NCI-H345 treated with DMSO at 0.1 percent for 48 hours (cell line): ENCODE measurements around the gene ATP6V0C.

Source experiments
- DNase-seq: peaks from one replicate; lab custom pipeline; 2025; ENCODE audit not compliant: unreplicated experiment; lab: John Stamatoyannopoulos, UW

The ATP6V0C gene

DNA sequence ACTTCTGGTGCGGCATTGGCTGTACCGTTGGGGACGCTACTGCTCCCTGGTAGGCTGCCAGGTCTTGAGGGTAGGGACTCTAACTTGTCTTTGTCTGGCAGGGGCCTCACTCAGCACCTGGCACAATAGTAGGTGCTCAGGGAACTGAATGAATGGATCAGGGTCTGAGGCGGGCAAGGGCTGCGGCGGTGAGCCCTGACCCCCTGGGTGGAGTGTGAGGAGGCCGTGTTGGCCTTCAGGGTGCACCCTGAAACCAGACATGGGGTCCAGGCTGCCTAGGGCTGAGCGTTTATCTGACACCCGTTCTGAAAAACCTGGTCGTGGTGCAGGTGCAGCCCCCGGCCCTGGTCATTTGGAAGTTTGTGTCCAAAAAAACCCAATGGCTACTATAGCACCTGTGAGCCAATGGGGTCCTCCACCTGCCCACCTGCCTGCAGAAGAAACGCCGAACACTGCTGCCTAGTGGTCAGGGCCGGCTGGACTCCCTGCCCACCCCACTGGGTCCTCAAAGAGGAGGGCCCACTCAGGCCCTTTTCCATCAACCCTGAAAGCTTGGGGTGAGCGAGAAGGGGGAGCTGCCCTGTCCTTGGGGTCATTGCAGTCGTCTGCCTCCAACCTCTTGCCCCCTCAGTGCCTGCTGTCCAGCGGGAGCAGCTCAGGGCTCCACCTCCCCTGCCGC, 4.9 kb upstream of the ATP6V0C start:
- DNase-seq = no peak

DNA sequence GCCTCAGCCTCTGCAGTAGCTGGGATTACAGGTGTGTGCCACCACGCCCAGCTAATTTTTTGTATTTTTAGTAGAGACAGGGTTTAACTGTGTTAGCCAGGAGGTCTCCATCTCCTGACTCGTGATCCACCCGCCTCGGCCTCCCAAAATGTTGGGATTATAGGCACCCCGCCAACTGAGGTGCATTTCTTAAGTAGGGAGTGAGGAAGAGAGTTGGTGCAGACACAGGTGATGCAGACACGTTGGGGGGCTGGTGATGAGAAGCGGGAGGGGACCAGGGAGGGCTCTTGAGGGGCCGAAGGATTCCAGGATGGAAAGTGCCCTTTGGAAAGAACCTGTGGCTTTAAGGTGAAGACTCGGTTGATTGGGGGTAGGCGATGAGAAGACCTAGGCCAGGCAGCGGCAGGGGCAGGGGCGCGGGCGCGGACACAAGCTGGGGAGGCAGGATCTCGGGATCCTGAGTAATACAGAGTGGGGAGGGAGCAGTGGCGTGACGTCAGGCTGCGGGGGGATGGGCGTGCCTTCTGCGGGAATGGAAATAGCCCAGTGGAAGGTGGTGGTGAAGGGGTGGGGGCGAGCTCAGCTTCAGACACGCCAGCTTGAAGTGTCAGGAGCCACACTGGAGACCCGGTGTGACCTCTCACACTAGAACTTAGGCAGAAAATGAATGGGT, 2.5 kb upstream of the ATP6V0C start:
- no peak for DNase-seq

DNA sequence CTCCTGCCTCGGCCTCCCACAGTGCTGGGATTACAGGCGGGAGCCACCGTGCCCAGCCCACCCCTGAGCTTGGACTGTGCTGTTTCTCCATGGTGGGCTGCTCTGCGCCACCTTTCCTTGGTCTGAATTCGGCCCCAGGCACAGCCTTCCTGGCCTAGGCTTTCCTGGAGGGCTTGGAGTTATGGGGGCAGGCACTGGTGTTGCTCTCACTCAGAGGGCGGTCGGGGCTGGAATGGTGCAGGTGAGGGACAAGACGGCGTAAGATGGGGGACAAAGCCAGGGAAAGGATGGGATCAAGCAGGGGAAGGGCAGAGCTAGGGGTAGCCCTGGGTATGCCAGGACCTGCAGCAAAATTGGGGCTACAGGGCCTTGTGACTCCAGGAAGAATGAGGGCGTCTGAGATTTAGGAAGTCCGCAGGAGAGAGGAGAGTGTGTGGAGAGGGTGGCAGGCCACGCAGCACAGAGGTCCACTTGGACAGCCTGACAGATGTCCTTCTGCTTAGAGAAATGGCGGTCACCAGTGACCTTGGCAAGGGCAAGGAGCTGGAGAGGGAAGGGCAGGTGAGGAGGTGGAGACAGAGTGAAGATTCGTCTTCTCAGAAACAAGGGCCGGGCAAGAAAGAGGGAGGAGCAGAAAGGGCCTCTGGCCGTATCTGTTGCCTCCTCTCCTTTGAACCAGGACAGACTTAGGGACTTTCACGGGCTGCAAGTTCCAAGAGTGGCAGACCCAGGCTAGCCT, 1.6 kb upstream of the ATP6V0C start:
- no peak for DNase-seq

DNA sequence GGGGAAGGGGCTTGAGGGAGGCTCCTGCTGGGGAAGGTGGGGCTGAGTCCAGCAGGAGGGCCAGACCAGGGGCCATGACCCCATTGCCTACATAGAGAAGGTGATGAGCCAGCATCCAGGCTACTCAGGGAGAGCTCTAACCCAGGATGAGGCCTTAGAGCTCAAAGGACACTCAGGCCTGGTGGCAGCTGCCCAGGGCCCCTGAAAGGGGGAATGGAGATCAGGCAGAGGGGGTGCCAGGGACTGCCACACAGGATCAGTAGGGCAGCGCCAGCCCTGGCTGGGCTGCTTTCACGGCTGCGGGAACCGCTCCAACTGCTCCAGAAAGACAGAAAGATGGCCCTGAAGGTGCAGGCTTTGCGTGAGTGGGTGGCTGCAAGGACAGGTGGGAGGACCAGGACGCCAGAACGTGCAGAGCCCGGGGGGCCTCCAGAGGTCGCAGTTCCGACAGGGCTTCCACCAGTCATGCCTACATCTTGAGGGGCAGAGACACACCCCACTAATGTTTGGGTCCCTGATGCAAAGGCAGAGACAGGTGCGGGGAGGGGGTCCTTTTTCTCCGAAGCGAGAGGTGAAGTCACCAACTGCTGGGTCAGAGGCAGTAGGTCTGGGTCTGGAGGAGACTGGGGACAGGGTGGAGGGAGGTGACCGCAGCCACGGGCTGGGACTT, 882 bp upstream of the ATP6V0C start:
- peak; percentile 17 for DNase-seq

DNA sequence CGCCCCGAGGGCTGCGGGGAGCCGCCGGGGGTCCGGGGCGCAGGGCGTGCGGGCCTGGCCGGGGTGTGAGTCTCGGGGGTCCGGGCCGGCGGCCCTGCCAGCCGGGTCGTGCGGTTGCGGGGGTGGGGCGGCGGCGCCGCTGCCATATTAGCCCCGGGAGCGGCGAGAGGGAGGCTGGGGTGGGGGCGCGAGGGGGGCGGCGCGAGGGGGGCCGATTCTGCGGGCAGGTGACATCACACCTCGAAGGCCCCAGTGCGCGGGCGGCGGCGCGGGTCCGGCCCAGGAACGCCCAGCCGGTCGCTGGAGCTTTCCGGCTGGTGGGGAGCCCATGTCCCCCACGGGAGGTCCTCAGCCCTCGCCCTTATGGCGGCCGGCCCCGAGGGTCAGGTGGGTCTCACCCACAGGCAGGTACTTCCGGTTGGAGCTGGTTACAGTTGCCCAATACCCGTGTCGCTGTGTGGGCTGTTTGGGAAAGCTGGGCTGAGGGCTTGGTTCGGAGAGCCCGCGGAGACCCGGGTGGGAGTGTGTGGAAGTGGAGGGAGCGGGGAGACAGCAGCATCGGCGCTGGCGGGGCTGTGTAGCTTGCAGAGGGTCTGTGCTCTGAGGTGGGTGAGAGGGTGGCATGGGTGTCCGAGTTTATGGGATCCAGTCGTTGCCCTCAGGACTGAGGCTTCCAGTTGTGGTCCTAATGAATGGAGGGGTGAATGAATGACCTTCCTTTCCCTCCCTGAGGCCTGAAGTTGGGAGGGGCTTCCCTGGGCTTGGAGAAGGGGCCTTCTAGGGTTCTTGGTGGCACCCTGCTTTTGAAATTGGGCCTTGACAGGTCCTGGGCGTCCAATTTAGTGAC, 804 bp downstream of the ATP6V0C start:
- DNase-seq = no peak

DNA sequence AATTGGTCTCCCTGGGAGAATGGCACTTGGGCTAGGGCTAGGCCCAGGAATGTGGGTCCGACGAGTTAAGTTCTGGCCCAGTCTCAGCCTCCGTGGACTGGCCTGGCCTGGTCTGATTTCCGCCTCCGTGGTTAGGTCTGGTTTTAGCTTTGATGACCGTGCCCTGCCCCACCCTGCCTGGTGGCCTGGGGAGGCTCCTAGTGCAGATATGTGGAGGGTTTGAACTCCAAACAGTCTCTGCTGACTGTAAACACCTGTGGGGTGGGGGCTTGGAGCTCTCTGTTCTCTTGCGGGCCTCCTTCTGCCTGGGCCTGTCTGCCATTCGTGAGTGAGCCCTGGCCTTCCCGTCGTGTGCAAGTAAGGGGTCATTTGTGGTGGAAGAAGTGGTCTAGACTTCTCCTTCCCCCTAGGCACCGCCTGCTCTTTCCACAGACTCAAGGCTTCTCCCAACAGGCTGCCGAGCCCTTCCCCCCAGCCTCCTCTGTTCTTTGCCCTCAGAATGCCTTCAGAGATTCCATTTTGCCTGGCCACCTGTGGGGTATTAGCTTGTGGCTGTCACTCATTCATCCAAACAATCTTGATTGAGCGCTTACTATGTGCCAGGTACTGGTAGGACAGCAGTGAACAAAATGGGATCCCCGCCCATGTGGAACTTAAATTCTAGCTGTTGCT, 1.6 kb downstream of the ATP6V0C start:
- no peak for DNase-seq

DNA sequence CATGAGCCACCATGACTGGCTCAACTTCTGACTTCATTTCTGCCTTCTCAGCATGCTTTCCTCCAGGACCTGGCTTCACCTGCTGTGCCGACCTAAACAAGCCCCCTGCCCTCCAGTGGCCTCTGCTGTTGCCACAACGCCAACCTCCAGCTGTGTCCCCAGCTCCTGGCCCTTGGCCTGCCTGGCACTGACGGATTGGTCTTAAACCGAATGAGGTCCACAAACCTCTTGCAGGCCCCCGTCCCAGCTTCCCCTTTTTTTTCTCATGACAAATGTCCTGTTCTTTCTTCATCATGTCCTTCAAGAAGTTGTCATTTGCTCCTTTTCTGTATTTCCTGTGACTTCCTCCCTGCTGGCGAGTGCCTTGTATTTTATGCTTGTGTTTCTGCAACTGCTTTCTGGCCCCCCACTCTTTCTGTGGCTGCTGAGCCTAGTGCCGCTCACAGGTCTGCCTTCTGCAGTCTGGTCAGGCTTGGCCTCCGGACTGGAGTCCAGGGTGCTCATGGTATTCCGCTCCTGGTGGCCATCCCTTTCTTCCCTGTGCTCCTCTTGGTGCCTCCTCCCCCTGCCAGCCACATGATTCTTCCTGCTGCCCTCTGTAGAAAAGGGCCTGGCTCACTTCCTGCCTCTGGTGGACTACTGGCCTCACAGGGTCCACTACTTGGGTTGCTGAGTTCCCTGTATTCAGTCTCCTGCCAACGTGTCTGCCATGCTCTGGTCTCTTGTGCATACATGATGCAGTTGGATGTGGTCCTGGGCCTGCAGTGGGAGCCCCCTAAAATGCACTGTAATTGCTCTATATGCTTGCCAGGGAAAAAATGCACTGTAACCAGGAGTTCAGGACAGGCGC, 2.9 kb downstream of the ATP6V0C start:
- no peak for DNase-seq

DNA sequence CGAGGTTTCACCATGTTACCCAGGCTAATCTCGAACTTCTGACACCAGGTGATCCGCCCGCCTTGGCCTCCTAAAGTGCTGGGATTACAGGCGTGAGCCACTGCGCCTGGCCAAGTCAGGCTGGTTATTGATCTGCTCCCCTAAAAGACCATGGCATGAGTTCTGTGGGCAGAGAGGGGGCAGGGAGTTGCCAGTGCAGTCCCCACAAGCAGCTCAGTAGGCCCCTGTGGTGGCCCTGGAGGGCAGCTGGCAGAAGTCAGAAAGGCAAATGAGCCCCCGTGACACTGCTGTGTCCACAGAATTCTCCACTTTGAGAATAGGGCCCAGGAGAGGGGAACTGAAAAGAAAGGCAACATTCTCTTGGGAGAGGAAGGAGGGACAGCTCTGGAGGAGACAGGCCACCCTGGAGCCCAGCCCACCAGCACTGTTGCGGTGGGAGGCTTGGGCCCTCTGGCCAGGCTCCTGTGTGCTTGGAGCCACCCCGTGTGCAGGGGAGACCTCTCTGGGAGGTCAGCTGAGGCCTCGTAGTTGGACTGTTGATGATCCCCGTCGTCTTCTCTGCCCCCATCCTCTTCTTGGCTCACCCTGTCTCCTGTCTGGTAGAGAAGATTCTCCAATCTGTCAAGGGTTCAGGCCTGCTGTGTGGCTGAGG, 4.3 kb downstream of the ATP6V0C start:
- DNase-seq = no peak

DNA sequence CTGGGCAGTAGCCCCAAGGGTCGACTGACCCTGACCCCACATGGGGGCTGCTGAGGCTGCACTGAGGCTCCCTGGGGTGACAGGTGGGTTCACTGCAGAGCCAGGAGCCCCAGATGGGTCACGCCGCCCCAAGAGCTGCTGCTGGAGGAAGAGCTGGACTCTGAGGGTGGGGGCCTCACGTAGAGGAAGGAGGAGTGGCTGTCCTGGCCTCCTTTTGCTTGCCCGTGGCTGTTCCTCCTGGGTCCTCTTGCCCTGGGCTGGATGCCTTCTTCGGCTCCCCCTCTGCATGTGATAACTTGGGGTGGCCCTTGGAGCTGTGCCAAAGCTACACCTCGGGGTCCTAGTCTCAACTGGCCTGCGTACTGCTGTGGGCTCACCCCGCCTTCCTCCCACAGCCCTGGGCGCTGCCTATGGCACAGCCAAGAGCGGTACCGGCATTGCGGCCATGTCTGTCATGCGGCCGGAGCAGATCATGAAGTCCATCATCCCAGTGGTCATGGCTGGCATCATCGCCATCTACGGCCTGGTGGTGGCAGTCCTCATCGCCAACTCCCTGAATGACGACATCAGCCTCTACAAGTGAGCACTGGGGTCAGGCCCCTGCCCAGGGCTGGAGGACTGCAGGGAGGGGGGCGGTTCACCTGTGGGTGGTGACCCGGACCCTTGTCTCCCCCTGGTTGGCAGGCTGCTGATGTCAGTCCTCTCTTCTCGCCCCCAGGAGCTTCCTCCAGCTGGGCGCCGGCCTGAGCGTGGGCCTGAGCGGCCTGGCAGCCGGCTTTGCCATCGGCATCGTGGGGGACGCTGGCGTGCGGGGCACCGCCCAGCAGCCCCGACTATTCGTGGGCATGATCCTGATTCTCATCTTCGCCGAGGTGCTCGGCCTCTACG, 5.3 kb downstream of the ATP6V0C start:
- no peak for DNase-seq

DNA sequence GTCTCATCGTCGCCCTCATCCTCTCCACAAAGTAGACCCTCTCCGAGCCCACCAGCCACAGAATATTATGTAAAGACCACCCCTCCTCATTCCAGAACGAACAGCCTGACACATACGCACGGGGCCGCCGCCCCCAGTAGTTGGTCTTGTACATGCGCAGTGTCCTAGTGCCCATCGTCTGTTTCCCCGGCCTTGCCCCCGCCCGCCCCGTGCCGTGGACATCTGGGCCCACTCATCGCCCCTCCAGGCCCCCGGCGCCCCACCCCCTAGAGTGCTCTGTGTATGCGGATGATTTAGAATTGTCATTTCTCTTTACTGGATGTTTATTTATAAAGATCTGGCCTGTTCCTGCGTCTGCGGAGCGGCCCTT, 5.9 kb downstream of the ATP6V0C start:
- no peak for DNase-seq

DNA sequence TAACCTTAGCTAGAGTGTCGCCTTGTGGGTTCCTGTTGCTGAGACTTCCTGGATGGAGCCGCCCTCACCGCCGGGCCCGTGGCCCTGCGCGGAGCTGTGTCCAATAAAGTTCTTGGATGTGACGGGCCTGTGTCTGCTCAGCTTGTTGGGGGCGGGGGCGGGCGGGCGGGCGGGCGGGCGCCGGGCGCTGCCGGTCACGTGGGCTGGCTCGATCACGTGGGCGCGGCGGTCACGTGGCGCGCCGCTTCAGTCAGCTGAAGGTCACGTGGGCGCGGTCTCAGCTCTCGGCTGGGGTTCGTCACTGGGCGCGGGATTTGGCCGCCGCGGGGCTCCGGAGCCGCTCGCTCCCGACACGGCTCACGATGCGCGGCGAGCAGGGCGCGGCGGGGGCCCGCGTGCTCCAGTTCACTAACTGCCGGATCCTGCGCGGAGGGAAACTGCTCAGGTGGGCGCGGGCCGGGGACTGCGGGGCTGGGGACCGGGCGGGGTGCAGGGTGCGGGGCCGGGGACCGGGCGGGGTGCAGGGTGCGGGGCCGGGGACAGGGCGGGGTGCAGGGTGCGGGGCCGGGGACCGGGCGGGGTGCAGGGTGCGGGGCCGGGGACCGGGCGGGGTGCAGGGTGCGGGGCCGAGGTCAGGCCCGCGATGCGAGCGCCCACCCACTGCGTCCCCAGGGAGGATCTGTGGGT, 6.5 kb downstream of the ATP6V0C start, which contains the start of gene AMDHD2:
Gene AMDHD2 (plus strand): TSS at position 275 of the 687 bp plus-strand sequence. CDS start 88 bp downstream, at position 363.
- peak; percentile 78 for DNase-seq

DNA sequence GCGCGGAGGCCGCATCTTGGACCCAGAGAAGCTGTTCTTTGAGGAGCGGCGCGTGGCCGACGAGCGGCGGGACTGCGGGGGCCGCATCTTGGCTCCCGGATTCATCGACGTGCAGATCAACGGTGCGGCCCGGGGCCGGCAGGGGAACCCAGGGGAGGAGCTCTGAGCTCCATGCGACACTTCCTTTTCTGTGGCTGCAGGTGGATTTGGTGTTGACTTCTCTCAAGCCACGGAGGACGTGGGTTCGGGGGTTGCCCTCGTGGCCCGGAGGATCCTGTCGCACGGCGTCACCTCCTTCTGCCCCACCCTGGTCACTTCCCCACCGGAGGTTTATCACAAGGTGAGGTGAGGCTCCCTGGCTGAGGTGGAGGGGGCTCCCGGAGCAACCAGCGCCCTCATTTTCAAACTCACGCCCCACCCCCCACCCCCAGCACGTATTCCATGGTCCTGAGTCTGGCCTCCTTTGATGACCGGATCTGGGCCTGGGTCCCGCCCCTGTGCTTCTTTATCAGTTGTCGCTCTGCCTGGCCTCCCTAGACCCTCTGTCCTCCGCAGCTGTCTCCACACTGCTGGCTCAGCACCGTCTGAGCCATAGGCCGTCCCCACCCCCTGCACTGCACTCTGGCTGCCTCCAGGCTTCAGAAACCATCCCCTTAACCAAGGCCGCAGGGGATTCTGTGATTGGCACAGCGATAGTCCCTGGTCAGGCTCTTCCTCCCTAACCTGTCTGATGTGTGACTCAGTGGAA, 7.2 kb downstream of the ATP6V0C start:
- no peak for DNase-seq

DNA sequence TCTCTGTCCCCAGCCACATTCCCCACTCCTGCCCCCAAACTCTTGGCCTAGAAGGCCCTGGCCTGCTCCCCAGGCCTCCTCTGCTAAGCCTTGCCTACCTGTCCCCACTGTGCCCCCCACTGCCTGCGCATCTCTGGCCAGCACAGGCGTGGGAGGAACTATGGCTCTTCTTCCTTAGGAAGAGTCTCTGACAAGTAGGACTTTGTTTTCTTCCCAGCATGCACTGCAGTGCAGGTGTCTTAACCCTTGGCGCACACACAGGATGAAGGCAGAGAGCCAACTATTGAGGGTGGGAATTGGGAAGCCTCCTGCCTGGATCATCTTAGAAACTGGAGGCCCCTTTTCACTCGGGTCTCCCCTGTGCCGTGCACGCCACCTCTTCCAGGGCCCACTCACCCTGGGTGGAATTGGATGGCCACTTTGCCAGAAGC, 10.1 kb downstream of the ATP6V0C start:
- DNase-seq = no peak

DNA sequence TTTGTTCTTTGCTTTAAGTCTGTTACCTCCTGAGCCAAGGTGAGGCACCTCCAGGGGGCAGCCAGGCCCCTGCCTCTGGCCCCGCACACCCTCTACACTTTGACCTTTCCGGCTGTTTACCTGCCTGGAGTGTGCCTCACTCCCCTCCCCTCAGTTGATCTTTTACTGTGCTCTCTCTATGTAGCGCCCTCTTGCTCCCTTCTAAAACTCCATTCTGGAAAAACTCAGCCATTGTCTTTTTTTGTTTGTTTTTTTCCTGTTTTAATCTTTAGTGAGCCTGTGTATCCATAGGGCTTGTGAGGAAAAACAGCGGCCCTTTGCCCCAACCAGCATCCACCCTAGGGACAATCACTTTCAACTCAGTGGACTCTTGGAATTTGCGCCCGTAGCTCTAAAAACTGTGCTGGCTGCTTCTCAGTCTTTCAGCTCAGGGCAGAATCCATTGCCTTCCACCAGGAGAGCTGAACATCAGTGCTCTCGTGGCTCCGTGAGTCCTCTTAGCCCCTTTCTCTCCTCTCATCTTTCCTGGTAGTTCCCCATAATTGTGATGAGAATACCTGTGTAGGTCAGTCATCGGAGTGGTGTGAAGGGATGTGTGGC, 10.7 kb downstream of the ATP6V0C start:
- no peak for DNase-seq

DNA sequence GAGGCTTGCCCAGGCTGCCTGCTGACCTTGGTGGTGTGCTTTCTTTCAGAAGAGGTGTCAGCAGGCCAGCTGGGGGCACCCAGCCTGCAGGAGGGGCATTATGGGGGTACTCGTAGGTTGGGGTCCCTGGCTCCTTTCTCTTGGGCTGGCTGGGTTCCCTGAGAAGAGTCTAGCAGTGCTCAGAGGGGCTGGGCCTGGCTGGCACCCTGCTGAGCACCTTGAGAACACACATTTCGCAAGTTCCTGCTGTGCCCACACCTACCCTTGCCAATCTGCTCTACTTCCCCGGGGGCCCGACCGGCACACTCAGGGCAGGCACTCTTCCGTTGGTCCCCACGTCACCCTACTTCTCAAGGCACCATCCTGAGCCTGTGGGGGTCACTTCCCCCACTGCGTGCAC, 12.4 kb downstream of the ATP6V0C start:
- no peak for DNase-seq
